SH-SY5Y (cell line): ENCODE data around the gene FSTL4.

Experiments used
- GATA2 ChIP-seq: IDR thresholded peaks from 2 replicates; pipeline ENCODE4 v1.6.1; 2011; ENCODE audit warnings: mild to moderate bottlenecking, low read depth, low read length
- GATA3 ChIP-seq: IDR thresholded peaks from 2 replicates; pipeline ENCODE4 v1.6.1; 2011; ENCODE audit warnings: low read depth, mild to moderate bottlenecking, low read length, moderate library complexity

DNA sequence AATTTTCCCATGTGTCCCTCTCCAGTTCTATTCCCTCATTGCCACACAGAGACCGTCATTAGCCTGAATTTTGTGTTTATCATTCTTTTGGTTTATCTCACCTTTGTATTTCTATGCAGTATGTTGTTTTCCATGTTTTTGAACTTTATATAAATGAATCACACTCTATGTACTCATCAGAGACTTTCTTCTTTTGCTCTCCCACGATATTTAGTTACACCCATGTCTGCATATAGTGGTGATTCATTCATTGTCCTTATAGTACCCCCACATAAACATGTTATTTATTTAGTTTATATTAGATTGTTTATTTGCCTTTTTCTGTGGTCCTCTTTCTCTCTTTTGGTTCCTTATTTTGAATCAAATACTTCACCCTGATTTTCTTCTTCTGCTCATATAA is 199.7 kb downstream of the FSTL4 start:
- TF ChIP-seq GATA2 (no peak), GATA3 (no peak)
